Esophagus muscularis mucosa (tissue), 3 donors: ENCODE results near the gene TMEM131L.

Experiments
- CTCF ChIP-seq, 3 experiments: fragments of 200-600 bp in 2 of 3; fragments of 450-650 bp in 1 of 3; sonication (generic) in 2 of 3; IDR thresholded peaks; one replicate each; pipeline ENCODE4 v1.5.1; 2017 to 2019; ENCODE audit warnings: antibody characterized with exemption in 3 of 3, mild to moderate bottlenecking in 2 of 3, moderate library complexity in 1 of 3
- POLR2A ChIP-seq: fragments of 450-650 bp; IDR thresholded peaks from one replicate; pipeline ENCODE4 v1.6.1; 2017; ENCODE audit warnings: antibody characterized with exemption, moderate library complexity, mild to moderate bottlenecking, low read depth

GRCh38 chr4:153593161-153593560, 127.0 kb downstream of the TMEM131L start:
- no peak for TF ChIP-seq POLR2A
- TF ChIP-seq CTCF (IDR thresholded peaks at IDR 0.05): no peak
